SK-N-SH treated with all-trans-retinoic acid at 6 μM for 48 hours (cell line): ENCODE data around the gene PLGRKT.

Experiments
- ATAC-seq: fragments of 200-7000 bp; cut with Tn5 transposase; 3 replicates; pipeline ENCODE4 v1.9.1; 2020; ENCODE audit warnings: mild to moderate bottlenecking, moderate library complexity
- ARNTL ChIP-seq: fragments of 450-650 bp; formaldehyde crosslinking; IDR thresholded peaks from 2 replicates; pipeline ENCODE4 v1.5.0; 2020; ENCODE audit warnings: low read depth, mild to moderate bottlenecking, moderate library complexity, borderline replicate concordance
- BACH2 ChIP-seq: fragments of 250-450 bp; sonication (Bioruptor Pico); IDR thresholded peaks from 2 replicates; pipeline ENCODE4 v1.9.0; 2021; ENCODE audit warnings: mild to moderate bottlenecking, borderline replicate concordance
- CREB5 ChIP-seq: fragments of 250-450 bp; sonication (Bioruptor Pico); IDR thresholded peaks from 2 replicates; pipeline ENCODE4 v1.5.1; 2020; ENCODE audit warnings: low read depth, mild to moderate bottlenecking, moderate library complexity
- CSDC2 ChIP-seq: fragments of 250-450 bp; sonication (Bioruptor Pico); IDR thresholded peaks from 2 replicates; pipeline ENCODE4 v1.5.0; 2020; ENCODE audit warnings: mild to moderate bottlenecking, moderate library complexity
- ESRRG ChIP-seq: fragments of 250-450 bp; sonication (Bioruptor Pico); IDR thresholded peaks from 2 replicates; pipeline ENCODE4 v1.6.1; 2021; ENCODE audit warnings: mild to moderate bottlenecking
- GLIS3 ChIP-seq: fragments of 250-450 bp; sonication (Bioruptor Pico); IDR thresholded peaks from 2 replicates; pipeline ENCODE4 v1.5.0; 2020; ENCODE audit warnings: mild to moderate bottlenecking, moderate library complexity
- PATZ1 ChIP-seq: fragments of 250-450 bp; sonication (Bioruptor Pico); IDR thresholded peaks from 2 replicates; pipeline ENCODE4 v1.8.0; 2020; ENCODE audit warnings: mild to moderate bottlenecking, moderate library complexity, borderline replicate concordance
- POU6F1 ChIP-seq: fragments of 250-450 bp; sonication (Bioruptor Pico); IDR thresholded peaks from 2 replicates; pipeline ENCODE4 v1.8.0; 2021; ENCODE audit warnings: low read depth, mild to moderate bottlenecking, moderate library complexity, borderline replicate concordance
- RARB ChIP-seq: fragments of 250-450 bp; sonication (Bioruptor Pico); IDR thresholded peaks from 2 replicates; pipeline ENCODE4 v1.8.0; 2021; ENCODE audit warnings: mild to moderate bottlenecking, moderate library complexity
- SNAI2 ChIP-seq: fragments of 250-450 bp; sonication (Bioruptor Pico); IDR thresholded peaks from 2 replicates; pipeline ENCODE4 v1.5.0; 2020; ENCODE audit warnings: mild to moderate bottlenecking, moderate library complexity
- TCF4 ChIP-seq: fragments of 250-450 bp; sonication (Bioruptor Pico); IDR thresholded peaks from 2 replicates; pipeline ENCODE4 v1.8.0; 2021; ENCODE audit warnings: mild to moderate bottlenecking, moderate library complexity, borderline replicate concordance
- TOX ChIP-seq: fragments of 250-450 bp; sonication (Bioruptor Pico); IDR thresholded peaks from 2 replicates; pipeline ENCODE4 v1.8.0; 2021; ENCODE audit warnings: mild to moderate bottlenecking, moderate library complexity, borderline replicate concordance
- ZC3H10 ChIP-seq: fragments of 250-450 bp; sonication (Bioruptor Pico); IDR thresholded peaks from 2 replicates; pipeline ENCODE4 v1.5.1; 2021; ENCODE audit warnings: mild to moderate bottlenecking, moderate library complexity
- ZFP3 ChIP-seq: fragments of 250-450 bp; sonication (Bioruptor Pico); IDR thresholded peaks from 2 replicates; pipeline ENCODE4 v1.5.0; 2020; ENCODE audit warnings: mild to moderate bottlenecking, moderate library complexity
- ZFP30 ChIP-seq: fragments of 450-650 bp; formaldehyde crosslinking; IDR thresholded peaks from 2 replicates; pipeline ENCODE4 v1.5.0; 2022; ENCODE audit warnings: mild to moderate bottlenecking, moderate library complexity
- ZNF565 ChIP-seq: fragments of 450-650 bp; formaldehyde crosslinking; conservative IDR thresholded peaks from 2 replicates; pipeline ENCODE4 v1.5.0; 2020; ENCODE audit warnings: low read depth, mild to moderate bottlenecking, moderate library complexity
- ZNF70 ChIP-seq: fragments of 450-650 bp; formaldehyde crosslinking; IDR thresholded peaks from 2 replicates; pipeline ENCODE4 v1.5.0; 2020; ENCODE audit warnings: mild to moderate bottlenecking, moderate library complexity
- ZNF8 ChIP-seq: fragments of 450-650 bp; formaldehyde crosslinking; IDR thresholded peaks from 2 replicates; pipeline ENCODE4 v1.5.0; 2020; ENCODE audit warnings: mild to moderate bottlenecking, moderate library complexity
- TF ChIP-seq, protein P1 (sequence below): fragments of 250-450 bp; sonication (Bioruptor Pico); IDR thresholded peaks from 2 replicates; pipeline ENCODE4 v1.5.1; 2021; ENCODE audit warnings: mild to moderate bottlenecking, moderate library complexity
- TF ChIP-seq, protein P2 (sequence below): fragments of 250-450 bp; sonication (Bioruptor Pico); IDR thresholded peaks from 2 replicates; pipeline ENCODE4 v1.5.0; 2020; ENCODE audit warnings: mild to moderate bottlenecking, moderate library complexity

The PLGRKT gene

GRCh38 chr9:5427005-5427404, 10.7 kb downstream of the PLGRKT start:
- TF ChIP-seq CREB5 (CRISPR knock-in tag) (no peak), ZFP3 (CRISPR knock-in tag) (no peak), ARNTL (no peak), TOX (CRISPR knock-in tag) (no peak), ZFP30 (CRISPR knock-in tag) (no peak), POU6F1 (CRISPR knock-in tag) (no peak), ZC3H10 (CRISPR knock-in tag) (no peak)
- TF ChIP-seq, protein P1, sequence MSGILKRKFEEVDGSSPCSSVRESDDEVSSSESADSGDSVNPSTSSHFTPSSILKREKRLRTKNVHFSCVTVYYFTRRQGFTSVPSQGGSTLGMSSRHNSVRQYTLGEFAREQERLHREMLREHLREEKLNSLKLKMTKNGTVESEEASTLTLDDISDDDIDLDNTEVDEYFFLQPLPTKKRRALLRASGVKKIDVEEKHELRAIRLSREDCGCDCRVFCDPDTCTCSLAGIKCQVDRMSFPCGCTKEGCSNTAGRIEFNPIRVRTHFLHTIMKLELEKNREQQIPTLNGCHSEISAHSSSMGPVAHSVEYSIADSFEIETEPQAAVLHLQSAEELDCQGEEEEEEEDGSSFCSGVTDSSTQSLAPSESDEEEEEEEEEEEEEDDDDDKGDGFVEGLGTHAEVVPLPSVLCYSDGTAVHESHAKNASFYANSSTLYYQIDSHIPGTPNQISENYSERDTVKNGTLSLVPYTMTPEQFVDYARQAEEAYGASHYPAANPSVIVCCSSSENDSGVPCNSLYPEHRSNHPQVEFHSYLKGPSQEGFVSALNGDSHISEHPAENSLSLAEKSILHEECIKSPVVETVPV (CRISPR knock-in tag), result no peak
- ATAC-seq, result no peak

DNA sequence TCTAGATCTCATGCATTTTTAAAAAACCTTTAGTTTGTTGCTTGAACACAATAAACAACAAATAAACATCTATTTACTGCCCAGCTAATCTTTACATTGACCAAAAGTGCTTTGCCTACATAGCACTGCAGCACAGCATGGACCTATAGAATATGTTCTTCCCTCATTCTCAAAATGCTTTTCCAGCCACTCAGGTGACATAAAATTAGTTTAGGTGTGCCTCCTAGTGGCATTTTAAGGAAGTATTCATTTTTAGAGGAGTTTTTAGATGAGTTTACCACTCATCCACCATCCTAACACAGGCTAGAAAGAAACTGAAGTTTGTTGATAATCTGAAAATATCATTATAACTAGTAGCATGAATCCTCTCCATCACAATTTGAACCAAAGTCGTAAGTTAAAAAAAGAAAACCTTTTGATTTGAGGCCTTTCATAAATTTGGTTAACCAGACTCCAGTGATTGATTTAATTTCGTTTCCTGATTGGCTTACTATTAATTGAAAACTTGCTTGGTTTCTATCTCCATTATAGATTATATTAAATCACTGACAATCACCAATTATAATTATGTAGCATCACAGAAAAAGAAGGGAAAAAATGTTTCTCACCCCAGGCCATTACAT, 12.6 kb downstream of the PLGRKT start:
- ATAC-seq, result peak; percentile 40; the same call in 2 of the 3 replicates
- TF ChIP-seq PATZ1 (CRISPR knock-in tag) (no peak), ZNF565 (no peak), ZC3H10 (CRISPR knock-in tag) (no peak), ARNTL (no peak), ZNF8 (CRISPR knock-in tag) (no peak), CREB5 (CRISPR knock-in tag) (no peak), BACH2 (CRISPR knock-in tag) (no peak), GLIS3 (CRISPR knock-in tag) (no peak), ZFP30 (CRISPR knock-in tag) (no peak), RARB (CRISPR knock-in tag) (no peak)
- TF ChIP-seq, protein P2, sequence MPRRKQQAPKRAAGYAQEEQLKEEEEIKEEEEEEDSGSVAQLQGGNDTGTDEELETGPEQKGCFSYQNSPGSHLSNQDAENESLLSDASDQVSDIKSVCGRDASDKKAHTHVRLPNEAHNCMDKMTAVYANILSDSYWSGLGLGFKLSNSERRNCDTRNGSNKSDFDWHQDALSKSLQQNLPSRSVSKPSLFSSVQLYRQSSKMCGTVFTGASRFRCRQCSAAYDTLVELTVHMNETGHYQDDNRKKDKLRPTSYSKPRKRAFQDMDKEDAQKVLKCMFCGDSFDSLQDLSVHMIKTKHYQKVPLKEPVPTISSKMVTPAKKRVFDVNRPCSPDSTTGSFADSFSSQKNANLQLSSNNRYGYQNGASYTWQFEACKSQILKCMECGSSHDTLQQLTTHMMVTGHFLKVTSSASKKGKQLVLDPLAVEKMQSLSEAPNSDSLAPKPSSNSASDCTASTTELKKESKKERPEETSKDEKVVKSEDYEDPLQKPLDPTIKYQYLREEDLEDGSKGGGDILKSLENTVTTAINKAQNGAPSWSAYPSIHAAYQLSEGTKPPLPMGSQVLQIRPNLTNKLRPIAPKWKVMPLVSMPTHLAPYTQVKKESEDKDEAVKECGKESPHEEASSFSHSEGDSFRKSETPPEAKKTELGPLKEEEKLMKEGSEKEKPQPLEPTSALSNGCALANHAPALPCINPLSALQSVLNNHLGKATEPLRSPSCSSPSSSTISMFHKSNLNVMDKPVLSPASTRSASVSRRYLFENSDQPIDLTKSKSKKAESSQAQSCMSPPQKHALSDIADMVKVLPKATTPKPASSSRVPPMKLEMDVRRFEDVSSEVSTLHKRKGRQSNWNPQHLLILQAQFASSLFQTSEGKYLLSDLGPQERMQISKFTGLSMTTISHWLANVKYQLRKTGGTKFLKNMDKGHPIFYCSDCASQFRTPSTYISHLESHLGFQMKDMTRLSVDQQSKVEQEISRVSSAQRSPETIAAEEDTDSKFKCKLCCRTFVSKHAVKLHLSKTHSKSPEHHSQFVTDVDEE (CRISPR knock-in tag), result no peak
- TF ChIP-seq, protein P1 (CRISPR knock-in tag), result no peak

GRCh38 chr9:5422276-5422675, 15.4 kb downstream of the PLGRKT start:
- ATAC-seq, result no peak
- TF ChIP-seq POU6F1 (CRISPR knock-in tag) (no peak), TOX (CRISPR knock-in tag) (no peak), ZNF8 (CRISPR knock-in tag) (no peak), ZC3H10 (CRISPR knock-in tag) (no peak), SNAI2 (no peak), CSDC2 (no peak), GLIS3 (CRISPR knock-in tag) (no peak), ZFP3 (CRISPR knock-in tag) (no peak), RARB (CRISPR knock-in tag) (no peak), BACH2 (CRISPR knock-in tag) (no peak), TCF4 (no peak), ZNF565 (no peak), ESRRG (CRISPR knock-in tag) (no peak), ARNTL (no peak), ZNF70 (CRISPR knock-in tag) (no peak), CREB5 (CRISPR knock-in tag) (no peak), ZFP30 (CRISPR knock-in tag) (no peak)
